Astrocyte of the cerebellum (primary cell): ENCODE results near the gene SBF1.
A peak's percentile ranks its signal among the peaks of the same experiment; 100 is the strongest.

Experiments
- DNase-seq: peaks from one replicate; pipeline ENCODE4 v3.0.0-alpha.2; 2011; ENCODE audit warnings: low read depth
- H3K4me3 ChIP-seq: 2 replicates; pipeline ENCODE4 v1.5.1; 2011; ENCODE audit warnings: mild to moderate bottlenecking, low read depth, low read length, moderate library complexity
- CTCF ChIP-seq: IDR thresholded peaks from 2 replicates; pipeline ENCODE4 v1.5.1; 2012; ENCODE audit warnings: low read length, low read depth, moderate library complexity, mild to moderate bottlenecking; ENCODE audit errors: missing control alignments
- in situ Hi-C: cut with HindIII; loops from 2 replicates; pipeline ENCODE4 v1.10.0; 2017; ENCODE audit warnings: low sequenced_read_pairs

SBF1 gene

GRCh38 chr22:50481045-50481439 is 6.2 kb upstream of the SBF1 start:
- TF ChIP-seq CTCF, result no peak
- in situ Hi-C loops, result loop anchor here (10.0 kb wide), 1 partner anchor 126 kb away; no protein-coding TSS in a partner anchor
- H3K4me3 ChIP-seq, result peak overlapping the region; percentile 34
- DNase-seq, result no peak

- DNase-seq, result no peak
- no peak overlapping the region for H3K4me3 ChIP-seq
- in situ Hi-C loops, result loop anchor here (10.0 kb wide), 1 partner anchor 125 kb away; no protein-coding TSS in a partner anchor
- no peak for TF ChIP-seq CTCF
Measured at GRCh38 chr22:50479721-50480120, 4.9 kb upstream of the SBF1 start.

DNA sequence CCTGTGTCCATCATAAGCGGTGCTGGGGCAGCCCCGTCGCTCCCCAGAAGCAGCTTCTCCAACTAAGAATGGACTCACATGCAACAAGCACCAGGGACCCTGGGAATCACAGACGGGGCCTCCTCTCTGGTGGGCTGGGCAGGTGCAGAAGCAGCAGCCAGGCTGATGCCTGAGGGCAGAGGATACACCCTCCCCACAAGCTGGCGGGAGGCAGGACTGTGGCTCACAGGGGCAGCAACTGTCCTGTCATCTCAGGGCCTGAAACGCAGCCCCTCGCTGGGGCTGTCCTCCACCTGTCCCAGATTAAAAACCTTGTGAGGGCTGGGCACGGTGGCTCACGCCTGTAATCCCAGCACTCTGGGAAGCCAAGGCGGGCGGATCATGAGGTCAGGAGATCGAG is 3.1 kb upstream of the SBF1 start:
- DNase-seq, result no peak
- no peak overlapping the region for H3K4me3 ChIP-seq
- in situ Hi-C loops, result no loop called here
- TF ChIP-seq CTCF, result no peak

DNA sequence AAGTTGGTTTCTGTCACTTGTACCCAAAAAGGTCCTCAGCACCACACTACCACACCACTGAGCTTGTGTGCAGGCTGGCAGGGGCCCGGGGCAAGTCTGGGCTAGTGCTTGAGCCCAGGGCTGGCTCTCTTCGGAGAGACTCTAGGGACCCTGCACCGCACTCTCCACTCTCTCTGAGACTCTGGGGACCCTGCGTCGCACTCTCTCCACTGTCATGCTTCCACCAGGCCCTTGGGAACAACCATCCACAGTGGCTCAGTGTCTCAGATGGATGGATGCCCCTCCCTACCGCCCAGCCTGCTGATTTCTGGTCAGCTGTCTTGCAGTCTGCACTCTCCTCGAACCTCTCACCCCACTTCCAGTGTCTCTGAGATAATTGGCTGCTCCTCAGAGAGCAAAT is 2.0 kb upstream of the SBF1 start:
- TF ChIP-seq CTCF, result no peak
- no peak for DNase-seq
- H3K4me3 ChIP-seq, result no peak overlapping the region
- in situ Hi-C loops, result no loop called here

DNA sequence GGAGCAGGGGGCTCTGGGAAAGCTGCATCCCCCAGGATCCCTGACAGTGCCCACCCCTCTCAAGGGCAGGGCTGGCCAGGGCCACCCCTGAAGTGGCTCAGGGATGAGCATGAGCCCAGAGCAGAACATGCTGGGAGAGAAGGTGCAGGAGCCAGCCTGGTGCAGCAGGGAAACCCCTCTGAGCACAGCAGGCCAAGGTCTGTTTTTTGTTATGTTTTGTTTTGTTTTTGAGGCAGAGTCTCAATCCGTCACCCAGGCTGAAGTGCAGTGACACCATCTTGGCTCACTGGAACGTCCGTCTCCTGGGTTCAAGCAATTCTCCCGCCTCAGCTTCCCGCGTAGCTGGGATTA is 792 bp upstream of the SBF1 start:
- no peak for DNase-seq
- H3K4me3 ChIP-seq, result no peak overlapping the region
- no peak for TF ChIP-seq CTCF
- in situ Hi-C loops, result no loop called here

GRCh38 chr22:50473855-50474671 is 772 bp downstream of the SBF1 start:
- peak; percentile 8 for DNase-seq
- in situ Hi-C loops, result no loop called here
- no peak for TF ChIP-seq CTCF
- H3K4me3 ChIP-seq, result peak overlapping the region; percentile 60
